ENCODE results near the gene CKM.

CKM gene

DNA sequence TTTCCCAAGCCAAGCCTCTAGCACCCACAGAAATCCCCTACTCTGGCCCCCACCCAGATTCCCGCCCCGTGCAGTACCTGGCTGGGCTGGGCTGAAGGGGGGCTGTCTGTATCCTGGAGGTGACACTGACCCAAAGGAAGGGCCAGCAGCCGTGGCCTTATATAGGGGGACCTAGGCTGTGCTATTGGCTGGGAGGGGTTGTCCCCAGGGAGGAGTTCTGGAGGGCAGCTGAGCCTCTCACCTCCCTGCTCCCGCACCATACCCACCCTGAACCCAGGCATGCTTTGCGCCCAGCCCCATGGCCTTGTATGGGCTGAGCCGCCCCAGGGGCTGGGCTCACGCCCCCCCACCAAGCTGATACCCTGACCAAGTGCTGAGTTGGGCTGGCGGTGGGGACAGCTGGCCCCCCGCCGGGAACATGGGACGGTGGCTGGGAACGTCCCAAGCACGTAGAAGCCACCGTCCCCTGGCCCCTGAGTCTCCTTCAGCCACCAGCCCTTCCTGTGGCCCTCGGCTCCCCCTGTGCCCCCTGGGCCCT lies at the start of gene CKM:
Gene CKM (minus strand): TSS at position 132 of the 538 bp plus-strand sequence. CDS start 3,162 bp downstream, outside the sequence.
- Histone ChIP-seq H3K9me3 (ENCODE audit: control insufficient read depth in 1 of 2, low read length in 2 of 2) (no peaks in the 10 kb centered on the region), H3K4me3 (ENCODE audit: low read depth in 1 of 2, low read length in 2 of 2) (peak within 1 kb of the TSS in 1 of 2 donors; percentile 60), H3K27ac (ENCODE audit: low read length) (no peak within 1 kb of the TSS), H3K4me1 (ENCODE audit: control insufficient read depth in 1 of 2, insufficient read depth in 2 of 2, low read length in 2 of 2) (peaks cover 0 to 21% of the 10 kb centered on the region in 2 donors), H3K36me3 (ENCODE audit: control insufficient read depth in 1 of 2, insufficient read depth in 2 of 2, low read length in 2 of 2) (no peaks in the 10 kb centered on the region), H3K27me3 (ENCODE audit: low read depth, low read length) (peaks cover 15% of the 10 kb centered on the region)

DNA sequence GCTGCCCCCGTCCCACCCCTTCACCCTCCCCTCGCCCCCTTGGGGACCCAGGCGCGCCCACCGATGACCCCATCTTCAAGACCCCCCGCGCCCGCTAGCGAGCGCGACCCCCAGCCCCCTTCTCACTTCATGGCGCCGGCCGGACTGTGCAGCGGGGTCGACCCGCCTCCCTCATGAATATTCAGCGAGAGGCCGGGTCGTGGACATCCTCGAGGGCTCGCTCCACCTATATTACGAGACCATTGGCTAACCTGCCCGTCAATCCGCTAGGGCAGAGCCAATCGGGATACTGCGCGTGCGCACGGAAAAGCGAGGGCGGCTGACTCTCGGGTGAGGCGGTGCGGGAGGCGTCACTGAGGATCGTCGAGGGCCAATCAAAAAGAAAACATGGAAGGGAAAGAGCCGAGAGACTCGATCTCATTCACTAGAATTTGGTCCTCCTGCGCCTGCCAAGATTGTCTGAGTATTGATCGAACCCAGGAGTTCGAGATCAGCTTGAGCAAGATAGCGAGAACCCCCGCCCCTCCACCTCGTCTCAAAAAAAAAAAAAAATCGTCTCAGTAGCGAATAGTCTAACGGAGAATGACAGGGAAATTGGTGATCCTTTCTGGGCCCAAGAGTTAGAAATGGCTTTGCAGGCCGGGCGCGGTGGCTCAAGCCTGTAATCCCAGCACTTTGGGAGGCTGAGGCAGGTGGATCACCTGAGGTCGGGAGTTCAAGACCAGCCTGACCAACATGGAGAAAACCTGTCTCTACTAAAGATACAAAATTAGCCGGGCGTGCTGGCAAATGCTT lies 47.9 kb upstream of the CKM start, which contains the start of gene ERCC2:
Gene ERCC2 (minus strand): TSS at position 164 of the 795 bp plus-strand sequence. CDS start 33 bp downstream, at position 131.
- H3K4me1 ChIP-seq (ENCODE audit: control insufficient read depth in 1 of 2, insufficient read depth in 2 of 2, low read length in 2 of 2): peaks cover 0 to 5% of the 10 kb centered on the region in 2 donors
- no peaks in the 10 kb centered on the region for H3K9me3 ChIP-seq (ENCODE audit: control insufficient read depth in 1 of 2, low read length in 2 of 2)
- H3K4me3 ChIP-seq (ENCODE audit: low read depth in 1 of 2, low read length in 2 of 2): peak within 1 kb of the TSS; percentile 68 to 92
- H3K27me3 ChIP-seq (ENCODE audit: low read depth, low read length): no peaks in the 10 kb centered on the region
- peak within 1 kb of the TSS; percentile 51 for H3K27ac ChIP-seq (ENCODE audit: low read length)
- no peaks in the 10 kb centered on the region for H3K36me3 ChIP-seq (ENCODE audit: control insufficient read depth in 1 of 2, insufficient read depth in 2 of 2, low read length in 2 of 2)

DNA sequence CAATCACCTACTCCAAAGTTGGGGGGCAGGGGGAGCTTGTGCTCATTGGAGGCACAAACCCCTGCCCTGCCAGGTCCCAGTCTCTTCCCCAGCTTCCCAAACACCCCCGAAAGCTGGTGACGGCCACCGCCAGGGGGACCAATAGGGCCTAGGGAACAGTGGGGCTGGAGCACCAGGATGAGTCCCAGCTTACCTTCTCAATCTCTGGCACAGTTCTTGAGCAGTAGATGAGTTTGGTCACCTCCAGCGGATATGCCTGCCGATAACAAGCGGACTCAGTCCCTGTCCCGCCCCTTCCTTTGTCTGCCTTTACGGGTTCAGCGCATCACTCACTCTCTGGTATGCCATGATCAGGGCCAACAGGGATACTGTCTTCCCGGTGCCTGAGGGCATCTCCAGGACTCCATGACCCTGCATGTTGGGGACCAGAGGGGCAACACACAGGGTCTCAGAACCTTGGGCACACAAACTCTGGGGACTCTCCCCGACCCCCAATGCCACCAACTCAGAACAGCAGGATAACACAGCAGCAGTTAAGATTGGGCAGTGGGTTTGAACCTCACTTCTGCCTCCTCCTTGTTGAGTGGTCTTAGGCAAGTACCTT lies 46.2 kb upstream of the CKM start:
- H3K4me3 ChIP-seq (ENCODE audit: low read depth in 1 of 2, low read length in 2 of 2): no peak overlapping the region
- H3K4me1 ChIP-seq (ENCODE audit: control insufficient read depth in 1 of 2, insufficient read depth in 2 of 2, low read length in 2 of 2): peaks cover 0 to 5% of the 10 kb centered on the region in 2 donors
- H3K9me3 ChIP-seq (ENCODE audit: control insufficient read depth in 1 of 2, low read length in 2 of 2): no peaks in the 10 kb centered on the region
- H3K36me3 ChIP-seq (ENCODE audit: control insufficient read depth in 1 of 2, insufficient read depth in 2 of 2, low read length in 2 of 2): peaks cover 0 to 11% of the 10 kb centered on the region in 2 donors
- no peak overlapping the region for H3K27ac ChIP-seq (ENCODE audit: low read length)
- no peaks in the 10 kb centered on the region for H3K27me3 ChIP-seq (ENCODE audit: low read depth, low read length)

DNA sequence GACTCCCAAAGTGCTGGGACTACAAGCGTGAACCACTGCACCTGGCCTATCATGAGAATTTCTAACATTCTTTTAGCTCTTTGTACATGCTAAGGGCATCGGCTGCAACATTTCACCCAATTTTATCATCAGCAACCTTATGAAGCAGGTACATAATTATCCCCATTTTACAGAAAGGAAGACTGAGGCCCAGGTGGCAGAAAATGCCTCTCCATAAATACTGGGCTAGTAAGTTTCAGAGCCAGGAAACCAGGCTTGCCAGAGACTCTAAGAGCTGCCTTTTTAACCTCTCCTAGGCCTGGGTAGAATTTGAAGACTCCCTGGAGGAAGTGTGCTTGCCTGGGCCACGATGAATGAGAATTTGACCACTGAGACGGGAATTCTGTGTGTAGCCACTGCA lies 45.5 kb upstream of the CKM start:
- Histone ChIP-seq H3K27ac (ENCODE audit: low read length) (no peak overlapping the region), H3K4me1 (ENCODE audit: control insufficient read depth in 1 of 2, insufficient read depth in 2 of 2, low read length in 2 of 2) (peaks cover 0 to 5% of the 10 kb centered on the region in 2 donors), H3K4me3 (ENCODE audit: low read depth in 1 of 2, low read length in 2 of 2) (no peak overlapping the region), H3K27me3 (ENCODE audit: low read depth, low read length) (no peaks in the 10 kb centered on the region), H3K36me3 (ENCODE audit: control insufficient read depth in 1 of 2, insufficient read depth in 2 of 2, low read length in 2 of 2) (peaks cover 0 to 17% of the 10 kb centered on the region in 2 donors), H3K9me3 (ENCODE audit: control insufficient read depth in 1 of 2, low read length in 2 of 2) (no peaks in the 10 kb centered on the region)

DNA sequence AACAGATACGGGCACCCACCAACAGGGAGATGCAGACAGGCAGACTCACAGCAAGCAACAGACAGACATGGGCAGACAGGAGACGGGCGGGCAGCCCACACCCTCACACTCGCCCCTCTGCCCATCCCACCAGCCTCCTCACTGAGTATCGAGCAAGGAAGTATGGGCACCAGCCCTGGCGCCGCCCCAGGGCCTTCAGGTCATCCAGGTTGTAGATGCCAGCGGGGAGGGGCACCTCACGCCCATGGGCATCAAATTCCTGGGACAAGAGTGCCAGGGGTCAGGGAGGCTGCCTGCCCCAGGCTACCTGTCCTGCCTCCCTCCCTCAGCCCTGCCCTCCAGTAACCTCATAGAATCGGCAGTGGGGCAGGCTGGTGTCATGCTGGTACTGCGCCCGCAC lies 42.0 kb upstream of the CKM start:
- Histone ChIP-seq H3K9me3 (ENCODE audit: control insufficient read depth in 1 of 2, low read length in 2 of 2) (no peaks in the 10 kb centered on the region), H3K4me1 (ENCODE audit: control insufficient read depth in 1 of 2, insufficient read depth in 2 of 2, low read length in 2 of 2) (peaks cover 0 to 3% of the 10 kb centered on the region in 2 donors), H3K36me3 (ENCODE audit: control insufficient read depth in 1 of 2, insufficient read depth in 2 of 2, low read length in 2 of 2) (peaks cover 7 to 29% of the 10 kb centered on the region in 2 donors), H3K4me3 (ENCODE audit: low read depth in 1 of 2, low read length in 2 of 2) (no peak overlapping the region), H3K27me3 (ENCODE audit: low read depth, low read length) (no peaks in the 10 kb centered on the region), H3K27ac (ENCODE audit: low read length) (no peak overlapping the region)

DNA sequence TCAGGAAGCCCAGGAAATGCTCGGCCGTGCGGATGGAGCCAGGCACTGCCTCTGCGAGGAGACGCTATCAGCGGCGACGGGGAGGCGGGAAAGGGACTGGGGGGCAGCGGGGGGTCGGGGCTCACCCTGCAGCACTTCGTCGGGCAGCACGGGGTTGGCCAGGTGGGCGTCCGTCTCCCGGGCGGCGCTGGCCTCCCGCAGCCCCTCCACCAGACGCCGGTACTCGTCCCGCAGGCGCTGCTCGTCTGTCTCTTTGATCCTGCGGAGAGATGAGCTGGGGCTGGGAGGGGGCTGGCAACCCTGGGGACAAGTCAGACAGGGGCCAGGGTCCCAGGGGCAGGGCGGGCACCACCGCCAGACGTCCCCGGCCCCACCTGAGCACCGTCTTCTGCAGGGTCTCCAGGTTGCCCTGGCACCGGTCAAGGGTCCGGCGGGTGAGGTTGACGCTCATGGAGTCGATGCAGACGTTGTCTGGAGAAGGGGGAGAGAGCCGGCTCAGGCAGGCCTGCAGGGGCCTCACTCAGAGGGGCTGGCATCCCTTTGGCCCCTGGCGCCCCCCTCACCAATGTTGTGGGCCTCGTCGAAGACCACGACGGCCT lies 41.3 kb upstream of the CKM start:
- Histone ChIP-seq H3K4me1 (ENCODE audit: control insufficient read depth in 1 of 2, insufficient read depth in 2 of 2, low read length in 2 of 2) (no peaks in the 10 kb centered on the region), H3K27ac (ENCODE audit: low read length) (no peak overlapping the region), H3K27me3 (ENCODE audit: low read depth, low read length) (no peaks in the 10 kb centered on the region), H3K4me3 (ENCODE audit: low read depth in 1 of 2, low read length in 2 of 2) (no peak overlapping the region), H3K36me3 (ENCODE audit: control insufficient read depth in 1 of 2, insufficient read depth in 2 of 2, low read length in 2 of 2) (peaks cover 8 to 29% of the 10 kb centered on the region in 2 donors), H3K9me3 (ENCODE audit: control insufficient read depth in 1 of 2, low read length in 2 of 2) (no peaks in the 10 kb centered on the region)

DNA sequence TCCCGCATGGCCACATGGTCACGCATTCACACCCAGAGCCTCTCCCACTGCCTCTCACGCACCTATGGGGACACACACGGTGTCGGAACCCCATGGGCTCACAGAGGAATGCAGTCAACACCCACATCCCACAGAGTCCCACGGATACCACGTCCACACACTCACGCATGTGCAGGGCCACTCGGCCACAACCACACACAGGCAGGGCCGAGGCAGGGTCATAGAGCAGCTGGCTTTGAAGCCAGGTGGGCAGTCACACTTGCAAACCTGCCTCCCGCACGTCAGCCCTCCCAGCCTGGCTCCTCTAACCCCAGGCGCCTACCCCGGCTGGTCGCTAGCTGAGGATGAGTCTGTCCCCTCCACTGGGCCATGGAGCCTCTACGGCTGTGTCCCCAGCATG lies 39.6 kb upstream of the CKM start:
- H3K36me3 ChIP-seq (ENCODE audit: control insufficient read depth in 1 of 2, insufficient read depth in 2 of 2, low read length in 2 of 2): peaks cover 13 to 36% of the 10 kb centered on the region in 2 donors
- H3K4me1 ChIP-seq (ENCODE audit: control insufficient read depth in 1 of 2, insufficient read depth in 2 of 2, low read length in 2 of 2): no peaks in the 10 kb centered on the region
- no peak overlapping the region for H3K4me3 ChIP-seq (ENCODE audit: low read depth in 1 of 2, low read length in 2 of 2)
- no peaks in the 10 kb centered on the region for H3K9me3 ChIP-seq (ENCODE audit: control insufficient read depth in 1 of 2, low read length in 2 of 2)
- no peaks in the 10 kb centered on the region for H3K27me3 ChIP-seq (ENCODE audit: low read depth, low read length)
- H3K27ac ChIP-seq (ENCODE audit: low read length): no peak overlapping the region

DNA sequence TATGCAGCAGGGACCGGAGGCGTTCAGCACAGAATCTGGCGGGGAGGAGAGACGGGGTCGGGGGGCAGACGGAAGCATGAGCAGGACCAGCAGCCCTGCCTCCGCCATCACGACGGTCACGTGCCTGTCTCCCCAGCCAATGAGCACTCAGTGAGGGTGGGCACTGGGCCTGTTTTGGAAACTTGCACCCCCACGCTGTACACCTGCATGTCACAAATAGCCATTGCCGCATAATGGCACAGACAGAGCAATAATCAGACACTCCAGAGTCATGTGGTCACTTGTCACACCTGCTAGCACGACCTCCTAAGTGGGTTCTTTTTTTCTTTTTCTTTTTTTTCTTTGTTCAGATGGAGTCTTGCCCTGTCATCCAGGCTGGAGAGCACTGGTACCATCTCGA lies 38.9 kb upstream of the CKM start:
- Histone ChIP-seq H3K36me3 (ENCODE audit: control insufficient read depth in 1 of 2, insufficient read depth in 2 of 2, low read length in 2 of 2) (peaks cover 17 to 43% of the 10 kb centered on the region in 2 donors), H3K9me3 (ENCODE audit: control insufficient read depth in 1 of 2, low read length in 2 of 2) (no peaks in the 10 kb centered on the region), H3K4me3 (ENCODE audit: low read depth in 1 of 2, low read length in 2 of 2) (no peak overlapping the region), H3K27me3 (ENCODE audit: low read depth, low read length) (no peaks in the 10 kb centered on the region), H3K27ac (ENCODE audit: low read length) (no peak overlapping the region), H3K4me1 (ENCODE audit: control insufficient read depth in 1 of 2, insufficient read depth in 2 of 2, low read length in 2 of 2) (no peaks in the 10 kb centered on the region)

DNA sequence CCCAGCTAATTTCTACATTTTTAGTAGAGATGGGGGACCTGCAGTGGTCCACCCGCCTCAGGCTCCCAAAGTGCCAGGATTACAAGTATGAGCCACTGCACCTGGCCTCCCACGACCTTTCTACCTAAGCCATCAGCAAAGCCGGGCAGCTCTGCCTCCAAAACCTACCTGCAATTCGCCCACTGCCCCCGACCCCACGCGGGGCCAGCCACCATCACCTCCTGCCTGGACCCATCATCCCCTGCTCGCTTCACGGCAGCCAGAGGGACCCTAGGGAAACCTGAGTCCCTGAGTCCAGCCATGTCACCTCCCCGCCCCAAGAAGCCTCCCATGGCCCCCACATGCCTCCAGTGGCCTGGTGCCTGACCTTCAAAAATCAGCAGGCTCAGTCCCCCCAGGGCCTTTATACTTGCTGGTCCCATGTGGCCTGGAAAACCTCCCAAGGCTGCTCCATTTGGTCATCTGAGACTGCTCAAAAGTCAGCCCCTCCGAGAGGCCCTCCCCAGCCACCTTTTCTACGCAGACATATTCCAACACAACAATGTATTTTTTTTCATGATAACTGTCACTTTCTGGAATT lies 35.6 kb upstream of the CKM start:
- no peak overlapping the region for H3K4me3 ChIP-seq (ENCODE audit: low read depth in 1 of 2, low read length in 2 of 2)
- H3K4me1 ChIP-seq (ENCODE audit: control insufficient read depth in 1 of 2, insufficient read depth in 2 of 2, low read length in 2 of 2): no peaks in the 10 kb centered on the region
- no peak overlapping the region for H3K27ac ChIP-seq (ENCODE audit: low read length)
- H3K36me3 ChIP-seq (ENCODE audit: control insufficient read depth in 1 of 2, insufficient read depth in 2 of 2, low read length in 2 of 2): peaks cover 22 to 48% of the 10 kb centered on the region in 2 donors
- no peaks in the 10 kb centered on the region for H3K9me3 ChIP-seq (ENCODE audit: control insufficient read depth in 1 of 2, low read length in 2 of 2)
- H3K27me3 ChIP-seq (ENCODE audit: low read depth, low read length): no peaks in the 10 kb centered on the region

DNA sequence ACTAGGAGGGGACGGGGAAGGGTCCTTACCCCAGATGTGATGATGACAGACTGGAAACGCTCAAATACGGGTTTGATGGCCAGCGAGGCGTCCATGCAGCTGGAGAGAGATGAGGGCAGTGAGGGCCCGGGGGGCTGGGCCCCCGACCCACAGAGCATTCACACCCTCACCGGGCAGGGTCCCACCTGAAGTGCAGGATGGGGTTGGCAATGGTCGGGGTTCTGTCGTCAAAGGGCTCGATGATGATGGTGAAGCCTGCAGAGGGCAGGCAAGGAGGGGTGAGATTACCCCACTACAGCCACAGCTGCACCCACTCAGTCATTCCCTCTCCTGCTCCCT lies 34.7 kb upstream of the CKM start:
- no peak overlapping the region for H3K4me3 ChIP-seq (ENCODE audit: low read depth in 1 of 2, low read length in 2 of 2)
- no peak overlapping the region for H3K27ac ChIP-seq (ENCODE audit: low read length)
- no peaks in the 10 kb centered on the region for H3K27me3 ChIP-seq (ENCODE audit: low read depth, low read length)
- H3K4me1 ChIP-seq (ENCODE audit: control insufficient read depth in 1 of 2, insufficient read depth in 2 of 2, low read length in 2 of 2): no peaks in the 10 kb centered on the region
- H3K9me3 ChIP-seq (ENCODE audit: control insufficient read depth in 1 of 2, low read length in 2 of 2): no peaks in the 10 kb centered on the region
- peaks cover 19 to 56% of the 10 kb centered on the region in 2 donors for H3K36me3 ChIP-seq (ENCODE audit: control insufficient read depth in 1 of 2, insufficient read depth in 2 of 2, low read length in 2 of 2)

All from muscle layer of duodenum (tissue), 2 donors.